ENCODE measurements around the gene TRPM6.

GRCh38 chr9:74772121-74772520, 115.6 kb downstream of the TRPM6 start:
- TF ChIP-seq CTCF (IDR thresholded peaks at IDR 0.05): no peak
- no peak for TF ChIP-seq POLR2A (IDR thresholded peaks at IDR 0.05)
